ENCODE measurements around the gene HDAC7.
A peak's percentile ranks its signal among the peaks of the same experiment; 100 is the strongest.

DNA sequence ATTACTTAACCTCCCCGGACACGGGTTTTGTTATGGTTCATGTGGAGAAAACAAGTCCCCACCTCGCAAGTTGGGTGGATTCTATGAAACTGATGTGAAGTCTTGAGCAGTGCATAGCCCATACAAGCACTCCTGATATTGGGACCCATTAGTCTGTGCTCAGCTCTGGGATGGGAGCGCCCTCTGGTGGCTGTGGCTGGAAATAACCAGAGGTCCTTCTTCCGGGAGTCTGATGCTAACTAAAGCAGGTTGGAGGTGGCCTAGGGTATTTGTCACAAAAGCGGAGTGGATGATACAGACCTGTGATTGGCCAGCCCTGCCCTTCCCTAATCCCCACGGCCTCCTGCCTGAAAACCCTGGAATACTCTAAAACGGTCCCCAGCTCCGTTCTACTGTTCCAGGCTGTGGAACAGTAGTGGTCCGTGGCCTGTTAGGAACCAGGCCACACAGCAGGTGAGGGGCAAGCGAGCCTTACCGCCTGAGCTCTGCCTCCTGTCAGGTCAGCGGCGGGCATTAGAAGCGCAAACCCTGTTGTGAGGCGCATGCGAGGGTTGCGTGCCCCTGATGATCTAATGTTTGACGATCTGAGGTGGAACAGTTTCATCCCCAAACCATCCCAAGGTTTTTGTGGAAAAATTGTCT, 40.3 kb downstream of the HDAC7 start:
- TF ChIP-seq, protein P1, sequence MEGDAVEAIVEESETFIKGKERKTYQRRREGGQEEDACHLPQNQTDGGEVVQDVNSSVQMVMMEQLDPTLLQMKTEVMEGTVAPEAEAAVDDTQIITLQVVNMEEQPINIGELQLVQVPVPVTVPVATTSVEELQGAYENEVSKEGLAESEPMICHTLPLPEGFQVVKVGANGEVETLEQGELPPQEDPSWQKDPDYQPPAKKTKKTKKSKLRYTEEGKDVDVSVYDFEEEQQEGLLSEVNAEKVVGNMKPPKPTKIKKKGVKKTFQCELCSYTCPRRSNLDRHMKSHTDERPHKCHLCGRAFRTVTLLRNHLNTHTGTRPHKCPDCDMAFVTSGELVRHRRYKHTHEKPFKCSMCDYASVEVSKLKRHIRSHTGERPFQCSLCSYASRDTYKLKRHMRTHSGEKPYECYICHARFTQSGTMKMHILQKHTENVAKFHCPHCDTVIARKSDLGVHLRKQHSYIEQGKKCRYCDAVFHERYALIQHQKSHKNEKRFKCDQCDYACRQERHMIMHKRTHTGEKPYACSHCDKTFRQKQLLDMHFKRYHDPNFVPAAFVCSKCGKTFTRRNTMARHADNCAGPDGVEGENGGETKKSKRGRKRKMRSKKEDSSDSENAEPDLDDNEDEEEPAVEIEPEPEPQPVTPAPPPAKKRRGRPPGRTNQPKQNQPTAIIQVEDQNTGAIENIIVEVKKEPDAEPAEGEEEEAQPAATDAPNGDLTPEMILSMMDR (conservative IDR thresholded peaks at IDR 0.05; ENCODE audit: low read length), result peak; percentile 99
- no peak for TF ChIP-seq EZH2phosphoT487 (IDR thresholded peaks at IDR 0.05; ENCODE audit: borderline replicate concordance)
